ENCODE data around the gene UROS.

The UROS gene

DNA sequence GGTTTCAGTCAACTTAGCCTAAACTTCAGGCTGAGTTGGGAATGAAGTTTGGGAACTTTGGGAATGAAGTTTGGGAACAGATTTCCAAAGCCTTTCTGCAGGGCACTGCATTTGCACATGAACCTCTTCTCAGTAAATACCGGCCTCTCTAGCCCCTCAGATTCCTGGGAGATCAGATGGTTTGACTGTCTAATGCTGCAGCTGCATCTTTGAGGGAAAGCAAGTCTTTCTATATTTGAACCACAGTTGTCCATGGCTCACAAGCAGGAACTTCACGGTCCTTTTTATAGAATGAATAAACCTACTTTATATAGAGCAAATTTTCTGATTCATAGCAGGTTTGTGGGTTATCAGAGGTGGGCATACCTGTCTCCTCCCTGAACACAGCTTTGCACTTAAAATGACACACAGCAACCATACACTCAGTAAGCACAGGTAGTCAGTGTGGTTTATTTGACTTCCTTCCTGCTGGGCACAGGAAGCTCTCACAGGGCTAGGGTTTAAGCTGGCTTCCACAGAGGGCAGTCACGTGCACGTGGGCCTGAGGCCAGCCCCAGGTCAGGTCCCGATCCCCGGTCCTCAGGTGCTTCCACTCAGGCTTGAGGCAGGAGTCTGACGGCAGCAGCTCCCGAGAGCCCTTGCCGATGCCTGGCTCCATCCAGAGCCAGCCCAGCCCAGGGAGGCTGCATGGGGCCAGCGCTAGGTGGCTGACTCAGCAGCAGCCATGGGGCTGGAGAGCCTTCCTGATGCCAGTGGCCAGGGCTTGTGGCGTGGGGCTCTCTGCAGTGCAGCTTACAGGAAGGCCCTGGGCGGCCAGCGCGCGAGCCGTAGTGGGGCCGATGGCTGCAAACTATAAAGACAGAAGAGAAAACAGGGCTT is 34.7 kb downstream of the UROS start:
- TF ChIP-seq, protein P1, sequence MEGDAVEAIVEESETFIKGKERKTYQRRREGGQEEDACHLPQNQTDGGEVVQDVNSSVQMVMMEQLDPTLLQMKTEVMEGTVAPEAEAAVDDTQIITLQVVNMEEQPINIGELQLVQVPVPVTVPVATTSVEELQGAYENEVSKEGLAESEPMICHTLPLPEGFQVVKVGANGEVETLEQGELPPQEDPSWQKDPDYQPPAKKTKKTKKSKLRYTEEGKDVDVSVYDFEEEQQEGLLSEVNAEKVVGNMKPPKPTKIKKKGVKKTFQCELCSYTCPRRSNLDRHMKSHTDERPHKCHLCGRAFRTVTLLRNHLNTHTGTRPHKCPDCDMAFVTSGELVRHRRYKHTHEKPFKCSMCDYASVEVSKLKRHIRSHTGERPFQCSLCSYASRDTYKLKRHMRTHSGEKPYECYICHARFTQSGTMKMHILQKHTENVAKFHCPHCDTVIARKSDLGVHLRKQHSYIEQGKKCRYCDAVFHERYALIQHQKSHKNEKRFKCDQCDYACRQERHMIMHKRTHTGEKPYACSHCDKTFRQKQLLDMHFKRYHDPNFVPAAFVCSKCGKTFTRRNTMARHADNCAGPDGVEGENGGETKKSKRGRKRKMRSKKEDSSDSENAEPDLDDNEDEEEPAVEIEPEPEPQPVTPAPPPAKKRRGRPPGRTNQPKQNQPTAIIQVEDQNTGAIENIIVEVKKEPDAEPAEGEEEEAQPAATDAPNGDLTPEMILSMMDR (IDR thresholded peaks at IDR 0.05; ENCODE audit: low read depth, low read length): no peak

DNA sequence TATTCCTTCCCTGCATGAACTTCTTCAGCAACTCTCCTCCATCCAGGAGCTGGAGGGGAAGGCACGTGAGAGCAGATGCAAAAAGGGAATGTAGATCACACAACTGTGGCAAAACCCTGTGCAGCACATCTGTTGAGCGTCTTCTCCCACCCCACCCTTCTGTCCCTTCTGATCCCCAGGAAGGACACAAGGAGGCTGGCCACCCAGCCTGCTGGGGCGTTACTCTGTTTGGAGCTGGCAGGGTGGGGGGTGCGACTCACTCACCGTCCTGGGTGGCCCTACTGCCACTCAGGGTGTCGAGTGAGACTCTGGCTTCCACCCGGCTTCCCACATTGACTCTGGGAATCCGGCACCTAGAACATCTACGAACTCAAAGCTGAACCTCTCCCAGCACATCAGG is 37.3 kb downstream of the UROS start:
- TF ChIP-seq, protein P1 (IDR thresholded peaks at IDR 0.05; ENCODE audit: low read depth, low read length): no peak
- DNase-seq (ENCODE audit: extremely low read depth, low read depth): no peak

More for the DNA sequence above, 34.7 kb downstream of the UROS start:
- DNase-seq (ENCODE audit: extremely low read depth, low read depth): no peak

DNA sequence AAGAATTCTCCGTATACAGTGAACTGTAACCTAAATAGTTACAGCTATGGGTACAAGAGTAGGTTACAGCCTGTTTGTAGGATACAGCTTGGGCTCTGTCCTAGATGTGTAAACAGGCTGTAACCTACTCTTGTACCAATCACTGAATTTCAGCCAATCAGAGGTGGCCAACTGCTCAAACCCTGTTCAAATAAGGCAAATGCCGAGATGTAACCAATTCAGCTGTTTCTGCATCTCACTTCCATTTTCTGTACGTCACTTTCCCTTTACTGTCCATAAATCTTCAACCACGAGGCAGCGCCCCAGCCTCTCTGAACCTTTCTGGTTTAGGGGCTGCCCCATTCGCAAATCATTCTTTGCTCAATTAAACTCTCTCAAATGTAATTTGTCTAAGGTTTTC is 39.1 kb downstream of the UROS start:
- DNase-seq (ENCODE audit: extremely low read depth, low read depth): no peak

DNA sequence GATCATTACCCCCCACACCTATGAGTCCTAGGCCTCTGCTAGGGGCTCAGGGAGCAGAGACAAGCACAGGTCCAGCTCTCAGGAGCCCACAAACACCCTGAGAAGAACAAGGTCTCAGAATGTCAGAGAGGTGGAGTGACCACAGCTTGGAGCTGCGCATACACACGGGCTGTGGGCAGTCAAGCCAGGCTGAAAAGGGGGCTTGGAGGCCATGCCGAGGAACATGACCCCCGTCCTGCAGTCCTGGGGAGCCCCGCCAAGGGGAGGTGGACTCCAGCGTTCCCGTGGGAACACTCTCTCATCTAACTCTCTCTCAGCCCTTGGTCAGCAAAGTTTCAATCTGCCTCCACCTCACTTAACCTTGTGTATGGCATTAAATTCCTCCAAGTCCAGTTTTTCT is 39.6 kb downstream of the UROS start:
- TF ChIP-seq, protein P1 (IDR thresholded peaks at IDR 0.05; ENCODE audit: low read depth, low read length): no peak
- no peak for DNase-seq (ENCODE audit: extremely low read depth, low read depth)

More for the DNA sequence above, 39.1 kb downstream of the UROS start:
- TF ChIP-seq, protein P1 (IDR thresholded peaks at IDR 0.05; ENCODE audit: low read depth, low read length): no peak

DNA sequence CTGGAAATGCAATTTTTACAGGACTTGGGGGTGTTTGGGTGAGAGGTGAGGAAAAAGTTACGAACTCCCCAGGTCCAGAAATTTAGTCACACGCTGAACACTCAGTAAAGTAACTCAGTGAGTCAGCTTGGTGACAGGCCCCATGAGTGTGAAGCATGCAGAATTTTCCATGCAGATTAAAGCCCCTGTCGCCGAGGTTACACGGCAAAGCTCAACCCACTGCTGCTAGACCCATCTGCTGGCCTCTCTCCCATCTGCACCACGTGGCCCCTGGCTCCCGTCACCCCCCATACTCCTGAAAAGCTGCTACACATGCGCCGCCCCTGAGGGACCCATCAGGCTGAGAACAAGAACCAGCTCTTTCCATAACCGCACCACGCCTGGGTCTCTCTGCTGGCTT is 40.4 kb downstream of the UROS start:
- TF ChIP-seq, protein P1 (IDR thresholded peaks at IDR 0.05; ENCODE audit: low read depth, low read length): no peak
- no peak for DNase-seq (ENCODE audit: extremely low read depth, low read depth)

DNA sequence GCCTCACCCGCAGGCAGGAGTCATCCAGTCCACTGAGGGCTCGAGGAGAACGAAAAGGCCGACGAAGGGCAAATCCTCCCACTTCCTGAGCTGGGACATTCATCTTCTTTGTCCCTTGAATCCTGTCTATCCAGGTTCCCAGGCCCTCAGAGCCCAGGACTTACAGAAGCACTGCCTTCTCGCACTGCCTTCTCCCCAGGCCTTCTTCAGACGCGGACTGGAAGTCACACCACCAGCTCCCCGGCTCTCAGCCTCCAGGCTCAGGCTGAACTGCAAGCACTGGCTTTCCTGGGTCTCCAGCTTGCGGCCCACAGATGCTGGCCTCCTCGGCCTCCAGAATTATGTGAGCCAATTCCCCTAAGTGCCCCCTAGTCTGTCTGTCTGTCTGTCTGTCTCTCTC is 41.0 kb downstream of the UROS start:
- TF ChIP-seq, protein P1 (IDR thresholded peaks at IDR 0.05; ENCODE audit: low read depth, low read length): no peak
- no peak for DNase-seq (ENCODE audit: extremely low read depth, low read depth)

DNA sequence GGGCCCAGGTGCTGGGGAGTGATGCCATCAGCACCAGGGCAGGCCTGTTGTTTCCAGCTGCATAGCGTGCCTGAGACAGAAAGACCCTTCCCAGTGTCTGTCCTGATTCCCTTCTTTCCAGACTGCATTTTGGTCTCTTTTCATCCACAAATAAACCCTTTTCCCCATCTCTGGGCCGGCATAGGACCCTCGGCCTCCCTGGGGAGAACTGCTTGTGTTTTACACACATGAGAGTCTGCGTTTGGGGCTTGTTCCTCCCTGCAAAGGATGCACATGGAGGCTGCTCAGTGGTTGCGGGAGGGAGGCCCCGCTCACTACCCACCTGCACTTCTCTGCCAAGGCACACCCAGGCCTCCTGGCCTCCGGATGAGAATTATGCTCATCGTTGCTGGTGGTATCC is 41.7 kb downstream of the UROS start:
- TF ChIP-seq, protein P1 (IDR thresholded peaks at IDR 0.05; ENCODE audit: low read depth, low read length): no peak

More for the DNA sequence above, 41.7 kb downstream of the UROS start:
- no peak for DNase-seq (ENCODE audit: extremely low read depth, low read depth)

Data from AG09319 (cell line).